NCI-H774 (cell line): Measurements from ENCODE around the gene TCP11L2.
"Not testable (repeated sequence)": the region's sequence is repeated elsewhere in the genome, so short reads cannot be mapped to it uniquely, and the experiment has no call there.

Experiments used
- DNase-seq: peaks from one replicate; lab custom pipeline; 2025; lab: John Stamatoyannopoulos, UW

TCP11L2 gene

DNA sequence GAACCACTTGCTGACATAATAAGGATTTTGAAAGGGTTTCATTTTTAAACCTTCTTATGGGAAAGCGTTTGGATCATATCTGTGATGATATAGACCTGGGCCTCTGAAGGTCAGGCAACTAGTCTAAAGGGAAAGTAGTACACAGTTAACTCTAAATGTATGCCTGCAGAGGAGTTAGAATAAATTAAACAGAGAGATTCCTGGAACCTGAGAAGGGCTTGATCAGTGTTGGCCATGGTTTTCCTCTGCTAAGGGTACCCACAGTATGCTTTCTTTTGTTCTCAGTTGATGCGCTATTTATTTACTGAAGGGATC is 40.6 kb downstream of the TCP11L2 start:
- no peak for DNase-seq

DNA sequence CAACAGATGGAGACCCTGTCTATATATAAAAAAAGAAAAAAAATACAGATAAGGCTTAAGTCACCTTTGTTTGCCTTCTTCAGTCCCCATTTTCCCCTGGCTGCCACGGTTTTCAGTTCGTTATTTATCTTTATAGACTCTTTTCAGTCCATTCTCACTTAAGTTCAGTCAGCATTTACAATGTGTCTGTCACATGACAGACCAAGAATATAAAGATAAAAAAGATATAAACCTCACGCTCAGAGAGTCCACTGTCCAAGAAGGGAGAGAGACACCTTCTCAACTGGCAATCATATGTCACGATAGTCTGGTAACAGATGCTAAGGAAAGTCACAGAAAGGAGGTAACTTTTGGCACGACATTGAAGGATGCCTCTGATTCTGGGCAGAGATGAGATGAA is 41.6 kb downstream of the TCP11L2 start:
- no peak for DNase-seq

DNA sequence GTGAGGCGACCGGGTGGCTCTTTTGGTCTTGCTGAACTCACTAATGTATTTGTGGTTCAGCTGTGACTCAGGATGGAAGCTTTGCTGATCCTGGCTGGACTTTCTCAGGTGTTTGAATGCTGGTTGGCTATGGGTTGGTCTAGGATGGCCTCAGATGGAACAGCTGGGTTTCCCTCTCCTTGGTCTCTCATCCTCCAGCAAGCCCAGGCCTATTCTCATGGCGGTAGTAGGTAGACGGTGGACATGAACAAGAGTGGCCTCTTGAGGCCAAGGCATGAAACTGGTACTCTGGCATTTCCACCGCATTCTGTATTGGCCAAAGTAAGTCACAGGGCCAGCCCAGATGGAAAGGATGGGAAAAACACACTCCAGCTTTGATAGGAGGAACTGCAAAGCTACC is 43.2 kb downstream of the TCP11L2 start:
- DNase-seq = no peak

DNA sequence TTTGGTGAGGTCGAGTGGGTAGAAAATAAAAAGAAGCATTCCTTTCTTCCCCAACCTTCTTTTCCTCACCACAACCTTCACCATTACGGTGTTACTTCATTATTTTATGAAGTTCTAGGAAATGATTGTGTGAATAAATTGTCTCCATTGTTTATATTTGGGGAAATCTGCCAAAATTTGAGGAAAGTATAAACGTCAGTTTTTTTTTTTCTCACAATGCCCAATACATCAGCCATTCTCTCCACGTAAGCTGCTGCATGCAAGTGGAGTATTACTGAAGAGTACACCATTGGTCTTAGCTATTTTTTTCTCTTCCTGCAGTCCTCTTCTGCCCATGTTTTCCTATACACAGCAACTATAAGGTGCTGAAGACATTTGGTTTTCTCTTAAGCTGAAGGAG is 45.9 kb downstream of the TCP11L2 start:
- DNase-seq = no peak

- DNase-seq = no peak
These were observed 50.6 kb downstream of the TCP11L2 start for GRCh38 chr12:106353175-106353574.

- DNase-seq = peak; percentile 95
These were observed 55.2 kb downstream of the TCP11L2 start, which contains the start of gene POLR3B for GRCh38 chr12:106357549-106358395. Gene POLR3B (plus strand): TSS chr12:106357748. CDS start chr12:106357880, 132 bp downstream.

- no peak for DNase-seq
These were observed 56.1 kb downstream of the TCP11L2 start for GRCh38 chr12:106358396-106359241.

GRCh38 chr12:106359646-106360399 is 57.3 kb downstream of the TCP11L2 start:
- no peak for DNase-seq

GRCh38 chr12:106360400-106360994 is 58.0 kb downstream of the TCP11L2 start:
- no peak for DNase-seq

GRCh38 chr12:106362971-106363370 is 60.4 kb downstream of the TCP11L2 start:
- no peak for DNase-seq

- DNase-seq = no peak
These were observed 61.7 kb downstream of the TCP11L2 start for GRCh38 chr12:106364261-106364660.

GRCh38 chr12:106369624-106370346 is 67.3 kb downstream of the TCP11L2 start:
- no peak for DNase-seq

- DNase-seq = no peak
These were observed 76.3 kb downstream of the TCP11L2 start for GRCh38 chr12:106378788-106379187.

DNA sequence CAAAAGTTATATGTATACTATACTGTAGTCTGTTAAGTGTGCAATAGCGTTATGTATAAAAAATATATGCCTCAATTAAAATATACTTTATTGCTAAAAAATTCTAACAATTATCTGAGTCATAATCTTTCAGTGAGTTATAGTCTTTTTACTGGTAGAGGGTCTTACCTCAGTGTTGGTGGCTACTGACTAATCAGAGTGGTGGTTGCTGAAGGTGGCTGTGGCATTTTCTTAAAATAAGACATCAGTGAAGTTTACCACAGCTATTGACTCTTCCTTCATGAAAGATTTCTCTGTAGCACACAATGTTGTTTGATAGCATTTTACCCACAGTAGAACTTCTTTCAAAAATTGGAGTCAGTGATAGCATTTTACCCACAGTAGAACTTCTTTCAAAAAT is 78.4 kb downstream of the TCP11L2 start:
- DNase-seq = no peak

DNA sequence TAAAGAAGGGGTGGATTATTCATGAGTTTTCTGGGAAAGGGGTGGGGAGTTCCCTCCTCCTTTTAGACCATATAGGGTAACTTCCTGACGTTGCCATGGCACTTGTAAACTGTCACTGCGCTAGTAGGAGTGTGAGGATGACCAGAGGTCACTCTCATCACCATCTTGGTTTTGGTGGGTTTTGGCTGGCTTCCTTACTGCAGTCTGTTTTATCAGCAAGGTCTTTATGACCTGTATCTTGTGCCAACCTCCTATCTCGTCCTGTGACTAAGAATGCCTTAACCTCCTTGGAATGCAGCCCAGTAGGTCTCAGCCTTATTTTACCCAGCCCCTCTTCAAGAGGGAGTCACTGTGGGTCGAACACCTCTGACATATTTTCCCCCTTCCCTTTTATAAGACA is 79.3 kb downstream of the TCP11L2 start:
- not testable (repeated sequence) for DNase-seq

- no peak for DNase-seq
These were observed 84.4 kb downstream of the TCP11L2 start for GRCh38 chr12:106386813-106387535.

DNA sequence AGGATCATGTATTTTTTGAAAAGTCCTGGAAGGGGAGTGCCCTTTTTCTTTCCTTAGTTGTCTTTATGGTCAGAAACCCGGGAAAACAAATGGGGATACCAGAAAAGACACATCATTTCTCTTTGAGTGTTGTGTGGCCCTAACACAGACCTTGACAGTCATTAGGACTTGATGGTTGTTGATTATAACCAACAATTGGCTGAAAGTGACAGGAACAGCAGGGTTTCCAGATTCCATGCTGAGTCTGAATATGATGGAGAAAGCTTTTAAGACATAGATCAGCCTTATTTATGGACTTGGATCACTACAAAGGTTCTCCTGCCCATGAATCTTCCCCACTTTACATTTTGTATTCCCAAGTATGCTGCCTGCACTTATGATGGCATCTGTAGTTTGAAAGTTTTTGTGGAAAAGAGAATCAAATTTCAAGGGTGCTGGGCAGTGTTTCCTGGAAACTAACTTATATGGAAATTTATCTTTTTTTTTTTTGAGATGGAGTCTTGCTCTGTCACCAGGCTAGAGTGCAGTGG is 85.4 kb downstream of the TCP11L2 start:
- DNase-seq = no peak

DNA sequence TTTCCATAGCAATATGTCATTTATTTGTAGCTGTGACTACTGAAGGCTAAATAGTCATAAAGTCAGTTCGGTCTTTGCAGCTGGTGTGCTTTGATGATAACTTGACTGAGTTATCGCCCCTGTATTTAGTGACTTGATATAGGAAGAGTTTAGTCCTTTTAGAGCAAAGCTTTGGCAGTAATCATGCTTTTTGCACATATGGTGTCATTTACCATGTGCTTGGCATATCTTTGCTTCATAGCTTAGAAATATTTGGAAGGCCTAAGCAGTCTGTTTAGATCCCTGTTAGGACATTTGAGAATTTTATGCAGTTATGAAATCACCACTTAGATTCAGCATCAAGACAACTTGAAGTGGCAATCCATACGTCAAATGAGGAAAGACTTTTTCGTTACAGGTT is 86.6 kb downstream of the TCP11L2 start:
- DNase-seq = no peak

- DNase-seq = peak; percentile 56
These were observed 90.2 kb downstream of the TCP11L2 start for GRCh38 chr12:106392759-106393158.
